GM19467 (cell line): ENCODE measurements around the gene DNM1.
"Not testable (repeated sequence)": the region's sequence is repeated elsewhere in the genome, so short reads cannot be mapped to it uniquely, and the experiment has no call there.

Experiments
- ATAC-seq: cut with Tn5 transposase; IDR thresholded peaks from one replicate; pipeline ENCODE4 v1.9.1; 2021; ENCODE audit warnings: mild to moderate bottlenecking, moderate library complexity; ENCODE audit not compliant: unreplicated experiment

DNM1 gene

DNA sequence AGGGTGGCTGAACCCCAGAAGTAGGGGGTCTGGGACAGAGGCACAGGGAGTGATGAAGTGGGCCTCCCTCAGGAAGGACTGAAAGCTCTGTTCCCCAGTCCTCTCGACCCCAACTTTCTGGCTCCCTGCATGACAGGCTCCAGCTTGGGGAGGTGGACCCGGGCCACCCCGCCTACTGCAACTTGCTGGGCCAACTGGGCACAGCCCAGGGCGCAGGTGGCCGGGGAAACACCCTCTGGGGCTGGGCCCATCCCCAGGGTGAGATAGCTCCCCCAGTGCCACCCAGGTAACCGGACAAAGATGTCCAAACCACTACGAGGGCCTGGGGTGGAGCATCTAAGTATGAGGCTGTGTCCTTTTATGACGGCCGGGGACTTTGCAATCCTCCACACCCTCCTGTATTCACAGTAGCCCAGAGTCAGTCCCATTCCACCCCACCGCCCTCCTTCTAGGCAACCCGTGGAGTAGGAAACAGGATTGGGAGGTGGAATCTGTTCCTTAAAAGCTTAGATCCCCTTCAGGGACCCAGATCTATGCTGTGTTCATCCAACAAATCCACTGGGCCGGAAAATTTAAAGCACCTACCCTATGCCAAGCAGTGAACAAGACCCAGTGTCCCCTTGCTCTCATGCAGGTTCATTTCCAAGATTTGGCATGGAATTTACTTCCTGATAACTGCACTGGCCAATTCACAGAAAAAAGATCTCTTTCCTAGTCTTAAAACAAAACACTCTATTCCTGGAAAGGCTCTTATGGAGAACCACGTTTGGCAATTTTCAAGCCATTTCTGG, 19.9 kb downstream of the DNM1 start:
- no peak for ATAC-seq

DNA sequence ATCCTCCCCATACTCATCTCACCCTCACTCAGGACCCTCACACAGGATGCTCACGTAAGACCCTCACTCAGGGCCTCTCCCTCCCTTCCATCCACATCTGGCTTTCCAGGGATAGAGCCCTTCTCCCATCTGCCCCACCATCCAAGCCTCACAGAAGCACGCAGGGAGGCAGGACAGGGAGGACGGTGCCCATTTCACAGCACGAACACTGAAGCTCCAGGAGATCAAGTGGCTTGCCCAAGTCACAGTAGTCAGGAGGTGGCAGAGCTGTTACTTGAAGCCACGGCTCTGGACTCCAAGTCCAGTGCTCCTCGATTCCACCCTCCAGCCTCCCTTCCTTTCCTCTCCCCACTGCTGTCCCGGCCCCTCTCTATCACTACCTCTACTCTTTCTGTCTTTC, 21.7 kb downstream of the DNM1 start:
- no peak for ATAC-seq

- no peak for ATAC-seq
Measured at GRCh38 chr9:128225770-128226411, 22.7 kb downstream of the DNM1 start.

DNA sequence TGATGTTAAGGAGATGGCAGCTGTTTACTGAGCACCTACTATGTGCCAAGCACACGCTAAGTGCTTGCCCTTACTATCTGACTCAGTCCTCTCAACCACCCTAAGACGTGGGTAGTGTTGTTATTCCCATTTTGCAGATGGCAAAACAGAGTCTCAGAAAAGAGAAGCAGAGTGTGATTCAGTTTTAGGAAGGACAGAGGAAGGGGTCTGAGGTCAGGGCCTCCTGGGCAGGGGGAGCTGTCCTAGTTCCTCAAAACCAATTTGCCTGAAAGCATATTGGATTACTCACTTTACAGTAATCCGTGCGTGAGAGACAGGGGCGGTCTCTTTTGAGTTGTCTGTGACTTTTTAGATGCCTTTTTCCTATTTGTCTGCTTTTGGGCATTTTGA, 23.2 kb downstream of the DNM1 start:
- ATAC-seq = no peak

DNA sequence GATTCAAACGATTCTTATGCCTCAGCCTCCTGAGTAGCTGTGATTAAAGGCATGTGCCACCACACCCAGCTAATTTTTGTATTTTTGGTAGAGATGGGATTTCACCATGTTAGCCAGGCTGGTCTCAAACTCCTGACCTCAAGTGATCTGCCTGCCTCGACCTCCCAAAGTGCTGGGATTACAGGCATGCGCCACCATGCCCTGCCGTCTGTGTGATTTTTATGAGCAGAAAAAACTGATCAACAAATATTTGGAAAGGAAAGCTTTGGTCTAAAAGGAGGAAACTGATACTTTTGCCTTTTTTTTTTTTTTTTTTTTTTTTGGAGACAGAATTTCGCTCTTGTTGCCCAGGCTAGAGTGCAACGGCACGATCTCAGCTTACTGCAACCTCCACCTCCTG, 27.7 kb downstream of the DNM1 start:
- ATAC-seq = not testable (repeated sequence)

GRCh38 chr9:128231638-128232527, 28.7 kb downstream of the DNM1 start:
- ATAC-seq = no peak

- ATAC-seq = no peak
Measured at GRCh38 chr9:128232528-128233428, 29.6 kb downstream of the DNM1 start.

DNA sequence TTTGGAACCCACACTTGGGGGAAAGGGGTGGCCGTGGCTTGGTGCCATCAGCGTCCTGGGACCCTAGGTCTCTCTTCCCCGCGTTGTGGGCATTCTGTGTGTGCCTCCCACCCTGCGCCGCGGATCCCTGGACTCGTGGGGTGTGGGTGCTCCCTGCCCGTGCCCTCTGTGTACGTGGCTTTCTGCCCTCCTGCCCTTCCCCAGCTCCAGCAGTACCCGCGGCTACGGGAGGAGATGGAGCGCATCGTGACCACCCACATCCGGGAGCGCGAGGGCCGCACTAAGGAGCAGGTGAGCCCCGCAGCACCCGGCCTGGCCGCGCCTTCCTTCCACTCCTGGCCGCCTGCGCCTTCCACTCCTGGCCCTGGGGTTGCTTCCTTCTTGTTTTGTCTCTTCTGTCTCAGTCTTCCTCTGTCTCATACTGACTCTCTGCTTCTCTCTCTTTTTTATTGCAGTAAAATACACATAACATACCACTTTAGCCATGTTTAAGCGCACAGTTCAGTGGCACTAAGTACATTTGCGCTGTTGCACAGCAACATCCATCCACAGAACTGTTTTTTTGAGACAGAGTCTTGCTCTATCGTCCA, 30.7 kb downstream of the DNM1 start:
- ATAC-seq = no peak

- no peak for ATAC-seq
Measured at GRCh38 chr9:128242124-128242523, 38.9 kb downstream of the DNM1 start.

- no peak for ATAC-seq
Measured at GRCh38 chr9:128242828-128243214, 39.6 kb downstream of the DNM1 start.

DNA sequence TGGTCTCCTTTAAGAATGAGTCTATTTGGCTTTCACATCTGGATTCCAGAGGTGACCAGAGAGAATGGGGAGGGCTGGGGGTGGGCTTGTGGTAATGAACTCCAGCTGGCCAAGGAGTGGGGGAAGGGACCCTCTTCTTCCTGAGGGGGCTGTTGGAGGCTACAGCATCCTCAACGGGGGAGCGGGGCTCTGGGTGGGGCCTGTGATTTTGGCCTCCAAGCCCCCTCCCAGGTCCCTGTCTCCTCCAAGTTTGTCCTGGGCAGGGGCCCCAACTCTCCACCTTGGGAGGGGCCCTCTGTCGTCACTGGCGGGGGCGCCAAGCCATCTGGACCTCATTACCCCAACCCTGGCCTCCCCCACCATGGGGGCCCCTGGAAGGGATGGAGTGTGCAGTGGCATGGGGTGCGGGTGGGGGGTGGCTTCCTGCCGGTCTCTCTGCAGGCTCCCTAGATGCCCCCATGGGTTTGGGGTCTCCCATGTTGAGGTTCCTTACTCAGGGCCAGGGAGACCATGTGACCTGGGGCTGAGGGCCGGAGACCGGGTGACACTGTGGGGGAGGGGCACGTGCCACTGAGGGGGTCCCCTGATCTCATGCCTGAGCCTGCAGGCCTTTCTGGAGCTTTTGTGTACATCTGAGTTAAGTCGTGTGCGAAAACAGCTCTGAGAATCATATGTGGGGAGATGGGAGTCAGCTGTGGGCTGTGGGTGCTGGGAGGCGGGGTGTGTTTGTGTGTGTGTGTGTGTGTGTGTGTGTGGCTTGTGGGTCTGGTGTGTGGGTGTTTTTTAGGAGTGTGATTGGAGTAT, 40.2 kb downstream of the DNM1 start:
- ATAC-seq = no peak

DNA sequence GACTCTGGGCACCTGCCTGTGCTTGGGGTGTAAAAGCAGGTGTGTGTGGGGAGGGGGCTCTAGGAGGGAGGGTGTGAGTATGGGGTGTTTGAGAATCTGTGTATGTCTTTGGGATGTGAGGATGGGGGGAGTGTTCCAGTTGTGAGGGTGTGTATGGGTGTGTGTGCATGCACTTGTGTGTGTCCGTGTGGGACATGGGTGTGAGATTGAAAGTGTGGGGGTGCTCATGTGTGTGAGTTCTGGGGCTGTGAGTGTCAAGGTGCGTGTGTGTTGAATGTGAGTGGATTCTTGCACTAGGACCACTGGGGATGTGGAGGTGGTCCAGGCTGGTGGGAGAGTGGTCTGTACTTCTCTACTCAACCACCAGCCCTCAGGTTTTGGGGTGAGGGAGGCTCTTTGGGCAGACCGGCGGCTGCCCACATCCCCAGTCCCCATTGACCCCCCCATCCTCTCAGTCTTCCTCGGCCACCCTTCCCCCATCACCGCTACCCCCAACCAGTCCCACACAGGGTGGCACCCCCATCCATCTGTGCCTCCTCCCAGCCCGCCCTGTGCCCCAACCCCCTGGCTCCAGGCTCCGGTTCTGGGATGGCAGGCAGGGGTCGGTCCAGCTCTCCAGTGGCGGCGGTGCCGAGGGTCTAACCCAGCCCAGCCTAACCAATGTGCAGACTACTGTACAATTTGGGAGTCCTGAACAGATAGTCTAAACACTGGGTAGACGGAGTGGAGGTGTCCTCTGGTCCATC, 41.1 kb downstream of the DNM1 start:
- no peak for ATAC-seq

DNA sequence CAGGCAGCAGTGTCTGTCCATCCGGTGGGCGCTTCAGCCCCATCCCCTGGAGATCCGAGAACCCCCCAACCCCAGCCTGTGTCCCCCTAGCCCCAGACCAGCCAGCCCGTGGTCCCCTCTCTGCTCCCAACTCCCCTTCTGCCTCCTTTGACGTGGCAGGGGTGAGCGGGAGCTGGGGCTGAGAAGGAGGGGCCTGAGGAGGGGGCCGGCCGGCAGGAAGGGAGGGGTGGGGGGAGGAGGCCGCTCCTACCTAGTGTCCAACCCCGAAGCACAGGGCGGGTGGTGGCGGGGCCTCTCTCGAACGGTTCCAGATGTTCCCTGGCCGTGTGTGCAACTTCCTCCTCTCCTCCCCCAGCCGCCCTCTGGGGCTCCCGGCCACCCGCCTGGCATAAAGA, 41.7 kb downstream of the DNM1 start:
- ATAC-seq = no peak

- ATAC-seq = no peak
Measured at GRCh38 chr9:128245421-128246151, 42.4 kb downstream of the DNM1 start.

DNA sequence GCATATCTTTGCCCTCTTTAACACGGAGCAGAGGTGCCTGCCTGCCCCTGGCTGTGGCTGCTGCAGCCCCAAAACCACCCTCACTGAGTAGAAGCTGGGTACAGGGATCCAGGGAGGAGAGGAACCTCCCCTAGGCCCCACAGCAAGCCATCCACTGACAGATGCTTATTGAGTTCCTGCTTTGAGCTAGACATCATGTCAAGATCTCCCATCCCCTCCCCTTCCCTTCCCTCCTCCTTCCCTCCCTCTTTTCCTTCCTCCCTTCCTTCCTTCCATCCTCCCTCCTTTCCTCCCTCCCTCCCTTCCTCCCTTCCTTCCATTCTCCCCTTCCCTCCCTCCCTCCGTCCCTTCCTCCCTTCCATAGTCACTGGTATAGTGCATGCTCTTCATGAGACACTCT, 43.3 kb downstream of the DNM1 start:
- ATAC-seq = no peak

DNA sequence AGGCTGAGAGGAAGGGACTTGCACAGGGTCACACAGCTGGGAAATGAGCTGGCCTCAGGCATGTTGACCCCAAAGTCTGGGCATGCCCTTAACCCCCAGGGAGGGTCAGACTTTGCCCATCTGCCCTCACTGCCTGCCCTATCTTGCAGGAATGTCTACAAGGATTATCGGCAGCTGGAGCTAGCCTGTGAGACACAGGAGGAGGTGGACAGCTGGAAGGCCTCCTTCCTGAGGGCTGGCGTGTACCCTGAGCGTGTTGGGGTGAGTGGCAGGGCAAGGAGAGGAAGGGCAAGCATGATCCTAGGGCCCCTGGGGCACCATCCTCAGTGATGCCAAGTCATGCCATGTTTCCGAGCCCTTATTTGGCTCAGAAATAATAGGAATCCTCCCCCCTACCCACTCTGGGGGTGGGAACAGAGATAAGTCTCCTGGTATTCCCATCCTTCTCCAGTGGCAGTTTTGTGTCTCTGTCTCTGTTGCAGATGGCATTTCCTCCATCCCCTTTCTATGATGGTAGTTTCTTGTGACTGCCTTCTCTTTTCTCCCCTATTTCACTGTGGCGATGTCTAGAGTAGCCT, 44.1 kb downstream of the DNM1 start:
- ATAC-seq = no peak

- no peak for ATAC-seq
Measured at GRCh38 chr9:128249558-128249907, 46.4 kb downstream of the DNM1 start.
